ENCODE results near the gene POLN.

Gene POLN

GRCh38 chr4:2151544-2151943, 90.4 kb downstream of the POLN start:
- TF ChIP-seq POLR2A (IDR thresholded peaks at IDR 0.05; ENCODE audit: extremely low read depth, insufficient read length) (no peak), MYC (IDR thresholded peaks at IDR 0.05; ENCODE audit: low read depth, low read length) (no peak), CTCF (IDR thresholded peaks at IDR 0.05; ENCODE audit: low read depth, low read length) (no peak)
- TF ChIP-seq, protein P1, sequence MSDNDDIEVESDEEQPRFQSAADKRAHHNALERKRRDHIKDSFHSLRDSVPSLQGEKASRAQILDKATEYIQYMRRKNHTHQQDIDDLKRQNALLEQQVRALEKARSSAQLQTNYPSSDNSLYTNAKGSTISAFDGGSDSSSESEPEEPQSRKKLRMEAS (IDR thresholded peaks at IDR 0.05; ENCODE audit: low read depth, low read length) = no peak
- H3K4me3 ChIP-seq (ENCODE audit: low read depth, low read length) = no peak overlapping the region
- DNase-seq (ENCODE audit: low read depth) = no peak

- TF ChIP-seq, protein P1 (IDR thresholded peaks at IDR 0.05; ENCODE audit: low read depth, low read length) = no peak
- TF ChIP-seq CTCF (IDR thresholded peaks at IDR 0.05; ENCODE audit: low read depth, low read length) = no peak
- no peak for TF ChIP-seq POLR2A (IDR thresholded peaks at IDR 0.05; ENCODE audit: extremely low read depth, insufficient read length)
- no peak for DNase-seq (ENCODE audit: low read depth)
- H3K4me3 ChIP-seq (ENCODE audit: low read depth, low read length) = no peak overlapping the region
Measured at GRCh38 chr4:2150076-2150475, 91.8 kb downstream of the POLN start.

- TF ChIP-seq CTCF (IDR thresholded peaks at IDR 0.05; ENCODE audit: low read depth, low read length) = no peak
- DNase-seq (ENCODE audit: low read depth) = no peak
- H3K4me3 ChIP-seq (ENCODE audit: low read depth, low read length) = no peak overlapping the region
Measured at GRCh38 chr4:2142630-2143427, 99.1 kb downstream of the POLN start.

DNA sequence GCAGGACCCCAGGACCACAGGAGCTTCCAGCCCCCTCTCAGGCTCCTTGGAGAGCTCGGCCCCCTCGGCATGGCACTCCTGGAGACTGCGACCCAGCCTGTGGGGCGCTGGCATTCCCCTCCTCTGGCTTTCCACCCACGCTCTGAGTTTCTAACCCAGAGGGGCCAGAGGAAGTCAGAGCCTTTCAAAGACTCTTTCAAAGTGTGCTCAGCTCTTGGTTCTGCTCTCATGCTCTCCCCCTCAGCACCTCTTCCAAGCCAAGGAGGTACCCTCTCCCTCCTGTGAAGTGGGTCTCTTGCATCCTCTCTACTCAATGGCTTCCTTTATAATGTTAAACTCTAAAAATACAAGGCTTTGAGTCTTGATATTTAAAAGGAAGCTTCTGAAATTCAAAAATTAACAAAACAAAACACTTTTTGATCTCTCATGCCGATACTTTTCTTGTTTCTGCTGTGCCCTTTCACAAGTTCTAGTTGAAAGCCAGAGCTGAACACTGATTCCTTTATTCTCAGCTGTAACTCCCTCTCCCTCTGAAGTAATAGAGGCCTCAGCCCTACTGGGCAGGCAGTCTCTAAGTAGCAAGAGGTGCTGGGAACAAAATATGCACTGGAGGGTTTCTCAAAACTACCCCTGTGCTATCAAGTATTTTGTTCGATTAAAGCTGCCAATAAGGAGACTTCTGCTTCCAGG, 100.0 kb downstream of the POLN start:
- TF ChIP-seq POLR2A (IDR thresholded peaks at IDR 0.05; ENCODE audit: extremely low read depth, insufficient read length) (no peak), MYC (IDR thresholded peaks at IDR 0.05; ENCODE audit: low read depth, low read length) (no peak), CTCF (IDR thresholded peaks at IDR 0.05; ENCODE audit: low read depth, low read length) (no peak)
- TF ChIP-seq, protein P1 (IDR thresholded peaks at IDR 0.05; ENCODE audit: low read depth, low read length) = no peak

DNA sequence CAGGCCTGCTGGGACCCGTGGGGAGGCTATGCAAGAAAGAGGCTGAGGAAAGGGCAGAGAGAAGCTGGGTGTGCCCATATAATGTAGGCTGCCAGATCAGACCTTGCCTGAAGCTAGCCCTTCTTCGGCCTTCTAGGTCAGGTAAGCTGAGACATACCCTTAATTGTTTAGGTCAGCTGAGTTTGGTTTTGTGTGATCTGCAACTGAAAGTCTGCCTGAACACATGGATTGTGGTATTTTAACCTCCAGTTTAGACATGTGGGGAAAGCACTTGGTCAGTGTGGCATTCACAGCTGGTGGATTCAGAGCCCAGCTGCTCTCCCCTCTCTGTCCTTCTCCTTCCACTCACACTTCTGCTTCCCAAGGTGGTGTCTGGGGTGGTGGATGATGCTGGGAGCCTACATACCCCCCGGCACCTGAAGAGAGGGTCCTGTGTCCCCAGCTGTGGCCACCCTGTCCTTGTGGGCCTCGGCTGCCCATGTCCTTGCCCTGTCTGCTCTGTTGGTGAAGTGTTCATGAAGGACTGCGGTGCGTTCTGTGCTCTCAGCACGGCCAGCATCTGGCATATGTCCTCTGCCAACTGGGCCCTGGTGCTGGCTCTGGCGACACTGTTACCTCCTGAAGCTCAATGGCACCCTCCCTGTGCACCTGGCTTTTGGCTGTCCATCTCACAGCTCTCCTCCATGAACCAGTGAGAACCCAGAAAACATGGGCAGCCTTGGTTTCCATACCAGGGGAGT, 100.7 kb downstream of the POLN start:
- no peak for DNase-seq (ENCODE audit: low read depth)
- no peak overlapping the region for H3K4me3 ChIP-seq (ENCODE audit: low read depth, low read length)
- no peak for TF ChIP-seq CTCF (IDR thresholded peaks at IDR 0.05; ENCODE audit: low read depth, low read length)
- TF ChIP-seq, protein P1 (IDR thresholded peaks at IDR 0.05; ENCODE audit: low read depth, low read length) = 0 out of 2 replicates have a peak, but pooled peaks have one; percentile 26

More for the DNA sequence above, 100.0 kb downstream of the POLN start:
- H3K4me3 ChIP-seq (ENCODE audit: low read depth, low read length) = no peak overlapping the region
- DNase-seq (ENCODE audit: low read depth) = no peak
